ENCODE data around the gene NSMF. TPM values are rescaled to one million over a fixed set of nuclear protein-coding genes. Genes with fewer than 3 reads are reported as not detected.

NSMF gene
- total and polyA plus RNA-seq, 10 donors: 21.8 to 49.3 (median 26.1) TPM

- intact Hi-C loops (cut with DNase I; ENCODE audit: low total_unique reads): no loop called here
- H3K4me1 ChIP-seq: peaks cover 23 to 70% (median 49%) of the 10 kb centered on the region in 6 donors
Measured at GRCh38 chr9:137460363-137461315, 1.5 kb upstream of the NSMF start.

GRCh38 chr9:137459601-137460362 is 648 bp upstream of the NSMF start:
- peak overlapping the region; percentile 43 to 72 (median 50) for H3K4me3 ChIP-seq
- H3K4me1 ChIP-seq: peaks cover 30 to 79% (median 57%) of the 10 kb centered on the region in 6 donors
- H3K9me3 ChIP-seq: no peaks in the 10 kb centered on the region
- DNase-seq: no peak
- TF ChIP-seq POLR2A (IDR thresholded peaks at IDR 0.05) (no peak), CTCF (IDR thresholded peaks at IDR 0.05 in 8 of 11, conservative IDR thresholded peaks at IDR 0.05 in 3 of 11) (no peak), POLR2AphosphoS5 (IDR thresholded peaks at IDR 0.05) (no peak)
- intact Hi-C loops (cut with DNase I; ENCODE audit: low total_unique reads): no loop called here
- peaks cover 0 to 19% (median 0%) of the 10 kb centered on the region in 7 donors for H3K27me3 ChIP-seq (replicated peaks in 1 of 7)
- WGBS, 5 donors: 43 to 54% (median 46%) methylated on average over 11 to 15 of the region's 15 CpGs
- peaks cover 0 to 28% (median 0%) of the 10 kb centered on the region in 6 donors for H3K36me3 ChIP-seq
- peak overlapping the region; percentile 61 to 89 (median 75) for H3K27ac ChIP-seq

More at GRCh38 chr9:137460363-137461315, 1.5 kb upstream of the NSMF start:
- peak overlapping the region in 1 of 8 donors; percentile 62 for H3K4me3 ChIP-seq
- TF ChIP-seq POLR2A (IDR thresholded peaks at IDR 0.05) (no peak), POLR2AphosphoS5 (IDR thresholded peaks at IDR 0.05) (no peak), CTCF (IDR thresholded peaks at IDR 0.05 in 8 of 11, conservative IDR thresholded peaks at IDR 0.05 in 3 of 11) (no peak)
- no peaks in the 10 kb centered on the region for H3K9me3 ChIP-seq
- 89 to 96% (median 94%) methylated on average over 15 to 31 of the region's 31 CpGs for WGBS, 5 donors
- peak; percentile 81 for DNase-seq
- peak overlapping the region in 4 of 8 donors; percentile 71 to 89 (median 82) for H3K27ac ChIP-seq
- peaks cover 0 to 19% (median 0%) of the 10 kb centered on the region in 7 donors for H3K27me3 ChIP-seq (replicated peaks in 1 of 7)
- peaks cover 0 to 21% (median 0%) of the 10 kb centered on the region in 6 donors for H3K36me3 ChIP-seq

GRCh38 chr9:137458194-137459151 is 661 bp downstream of the NSMF start:
- peaks cover 0 to 19% (median 0%) of the 10 kb centered on the region in 7 donors for H3K27me3 ChIP-seq (replicated peaks in 1 of 7)
- 18 to 78% (median 28%) methylated on average over 4 to 88 of the region's 88 CpGs for WGBS, 5 donors
- no peaks in the 10 kb centered on the region for H3K9me3 ChIP-seq
- intact Hi-C loops (cut with DNase I; ENCODE audit: low total_unique reads): no loop called here
- peak; percentile 82 for DNase-seq
- H3K27ac ChIP-seq: peak overlapping the region in 6 of 8 donors; percentile 27 to 89 (median 75)
- H3K36me3 ChIP-seq: peaks cover 0 to 28% (median 0%) of the 10 kb centered on the region in 6 donors
- peaks cover 37 to 90% (median 67%) of the 10 kb centered on the region in 6 donors for H3K4me1 ChIP-seq
- peak overlapping the region; percentile 43 to 72 (median 50) for H3K4me3 ChIP-seq
- no peak for TF ChIP-seq POLR2AphosphoS5 (IDR thresholded peaks at IDR 0.05)
- no peak for TF ChIP-seq POLR2A (IDR thresholded peaks at IDR 0.05)
- TF ChIP-seq CTCF (IDR thresholded peaks at IDR 0.05 in 8 of 11, conservative IDR thresholded peaks at IDR 0.05 in 3 of 11): no peak
